ENCODE measurements around the gene ELF5. TPM values are rescaled to one million over a fixed set of nuclear protein-coding genes. Genes with fewer than 3 reads are reported as not detected.

ELF5 gene
- total and polyA plus RNA-seq, 5 donors = not detected

- no peak overlapping the region for H3K4me3 ChIP-seq (ENCODE audit: low read length)
- H3K27ac ChIP-seq (ENCODE audit: low read length) = no peak overlapping the region
- ATAC-seq = no peak
- no peaks in the 10 kb centered on the region for H3K4me1 ChIP-seq (ENCODE audit: control insufficient read depth, insufficient read depth, low read length)
- no peak for DNase-seq
- 60% methylated on average over 1 of the region's 1 CpG for WGBS
- intact Hi-C loops (cut with DNase I) = no loop called here
- no peaks in the 10 kb centered on the region for H3K27me3 ChIP-seq (ENCODE audit: control insufficient read depth, insufficient read depth)
- no peaks in the 10 kb centered on the region for H3K9me3 ChIP-seq (ENCODE audit: control insufficient read depth, low read length)
Measured at GRCh38 chr11:34537636-34538035, 24.0 kb upstream of the ELF5 start.

GRCh38 chr11:34536056-34536455 is 22.5 kb upstream of the ELF5 start:
- DNase-seq = no peak
- no peaks in the 10 kb centered on the region for H3K9me3 ChIP-seq (ENCODE audit: control insufficient read depth, low read length)
- H3K27ac ChIP-seq (ENCODE audit: low read length) = no peak overlapping the region
- H3K27me3 ChIP-seq (ENCODE audit: control insufficient read depth, insufficient read depth) = no peaks in the 10 kb centered on the region
- H3K4me1 ChIP-seq (ENCODE audit: control insufficient read depth, insufficient read depth, low read length) = no peaks in the 10 kb centered on the region
- H3K4me3 ChIP-seq (ENCODE audit: low read length) = no peak overlapping the region
- no peak for ATAC-seq
- intact Hi-C loops (cut with DNase I) = no loop called here

- no peak overlapping the region for H3K4me3 ChIP-seq (ENCODE audit: low read length)
- no peaks in the 10 kb centered on the region for H3K27me3 ChIP-seq (ENCODE audit: control insufficient read depth, insufficient read depth)
- intact Hi-C loops (cut with DNase I) = no loop called here
- DNase-seq (no peak), ATAC-seq (no peak)
- WGBS = 77% methylated on average over 3 of the region's 3 CpGs
- no peaks in the 10 kb centered on the region for H3K9me3 ChIP-seq (ENCODE audit: control insufficient read depth, low read length)
- H3K4me1 ChIP-seq (ENCODE audit: control insufficient read depth, insufficient read depth, low read length) = no peaks in the 10 kb centered on the region
- H3K27ac ChIP-seq (ENCODE audit: low read length) = no peak overlapping the region
Measured at GRCh38 chr11:34534826-34535225, 21.2 kb upstream of the ELF5 start.

GRCh38 chr11:34531663-34532062 is 18.1 kb upstream of the ELF5 start:
- no peaks in the 10 kb centered on the region for H3K9me3 ChIP-seq (ENCODE audit: control insufficient read depth, low read length)
- WGBS = 48% methylated on average over 1 of the region's 1 CpG
- H3K4me3 ChIP-seq (ENCODE audit: low read length) = no peak overlapping the region
- no peaks in the 10 kb centered on the region for H3K27me3 ChIP-seq (ENCODE audit: control insufficient read depth, insufficient read depth)
- intact Hi-C loops (cut with DNase I) = no loop called here
- H3K4me1 ChIP-seq (ENCODE audit: control insufficient read depth, insufficient read depth, low read length) = no peaks in the 10 kb centered on the region
- ATAC-seq (no peak), DNase-seq (no peak)
- H3K27ac ChIP-seq (ENCODE audit: low read length) = no peak overlapping the region

- no peak for ATAC-seq
- intact Hi-C loops (cut with DNase I) = no loop called here
- WGBS = 68% methylated on average over 3 of the region's 3 CpGs
Measured at GRCh38 chr11:34530545-34531234, 17.1 kb upstream of the ELF5 start.

GRCh38 chr11:34529643-34530042 is 16.0 kb upstream of the ELF5 start:
- DNase-seq (no peak), ATAC-seq (no peak)
- intact Hi-C loops (cut with DNase I) = no loop called here
- Histone ChIP-seq H3K4me3 (ENCODE audit: low read length) (no peak overlapping the region), H3K4me1 (ENCODE audit: control insufficient read depth, insufficient read depth, low read length) (no peaks in the 10 kb centered on the region), H3K27ac (ENCODE audit: low read length) (no peak overlapping the region), H3K9me3 (ENCODE audit: control insufficient read depth, low read length) (no peaks in the 10 kb centered on the region), H3K27me3 (ENCODE audit: control insufficient read depth, insufficient read depth) (no peaks in the 10 kb centered on the region)
- 84% methylated on average over 1 of the region's 1 CpG for WGBS

More at GRCh38 chr11:34530545-34531234, 17.1 kb upstream of the ELF5 start:
- H3K27ac ChIP-seq (ENCODE audit: low read length) = no peak overlapping the region
- no peak for DNase-seq
- H3K27me3 ChIP-seq (ENCODE audit: control insufficient read depth, insufficient read depth) = no peaks in the 10 kb centered on the region
- H3K4me1 ChIP-seq (ENCODE audit: control insufficient read depth, insufficient read depth, low read length) = no peaks in the 10 kb centered on the region
- H3K9me3 ChIP-seq (ENCODE audit: control insufficient read depth, low read length) = no peaks in the 10 kb centered on the region
- no peak overlapping the region for H3K4me3 ChIP-seq (ENCODE audit: low read length)

- Histone ChIP-seq H3K4me3 (ENCODE audit: low read length) (no peak overlapping the region), H3K27ac (ENCODE audit: low read length) (no peak overlapping the region), H3K4me1 (ENCODE audit: control insufficient read depth, insufficient read depth, low read length) (no peaks in the 10 kb centered on the region), H3K27me3 (ENCODE audit: control insufficient read depth, insufficient read depth) (no peaks in the 10 kb centered on the region), H3K9me3 (ENCODE audit: control insufficient read depth, low read length) (no peaks in the 10 kb centered on the region)
- ATAC-seq (no peak), DNase-seq (no peak)
- intact Hi-C loops (cut with DNase I) = no loop called here
- 72% methylated on average over 2 of the region's 2 CpGs for WGBS
Measured at GRCh38 chr11:34528072-34528471, 14.5 kb upstream of the ELF5 start.

- H3K27ac ChIP-seq (ENCODE audit: low read length) = no peak overlapping the region
- WGBS = 84% methylated on average over 9 of the region's 9 CpGs
- ATAC-seq (no peak), DNase-seq (no peak)
- no peak overlapping the region for H3K4me3 ChIP-seq (ENCODE audit: low read length)
- no peaks in the 10 kb centered on the region for H3K4me1 ChIP-seq (ENCODE audit: control insufficient read depth, insufficient read depth, low read length)
- H3K9me3 ChIP-seq (ENCODE audit: control insufficient read depth, low read length) = no peaks in the 10 kb centered on the region
- H3K27me3 ChIP-seq (ENCODE audit: control insufficient read depth, insufficient read depth) = no peaks in the 10 kb centered on the region
- intact Hi-C loops (cut with DNase I) = no loop called here
Measured at GRCh38 chr11:34525888-34526657, 12.5 kb upstream of the ELF5 start.

- Histone ChIP-seq H3K4me1 (ENCODE audit: control insufficient read depth, insufficient read depth, low read length) (no peaks in the 10 kb centered on the region), H3K4me3 (ENCODE audit: low read length) (no peak overlapping the region), H3K27me3 (ENCODE audit: control insufficient read depth, insufficient read depth) (no peaks in the 10 kb centered on the region), H3K9me3 (ENCODE audit: control insufficient read depth, low read length) (no peaks in the 10 kb centered on the region), H3K27ac (ENCODE audit: low read length) (no peak overlapping the region)
- WGBS = 60% methylated on average over 4 of the region's 4 CpGs
- intact Hi-C loops (cut with DNase I) = no loop called here
- ATAC-seq = no peak
- DNase-seq = no peak
Measured at GRCh38 chr11:34525098-34525497, 11.5 kb upstream of the ELF5 start.

GRCh38 chr11:34524696-34525095 is 11.1 kb upstream of the ELF5 start:
- DNase-seq (no peak), ATAC-seq (peak in 1 of 2 donors; percentile 11)
- H3K9me3 ChIP-seq (ENCODE audit: control insufficient read depth, low read length) = no peaks in the 10 kb centered on the region
- H3K27ac ChIP-seq (ENCODE audit: low read length) = no peak overlapping the region
- no peaks in the 10 kb centered on the region for H3K27me3 ChIP-seq (ENCODE audit: control insufficient read depth, insufficient read depth)
- H3K4me1 ChIP-seq (ENCODE audit: control insufficient read depth, insufficient read depth, low read length) = no peaks in the 10 kb centered on the region
- 59% methylated on average over 12 of the region's 12 CpGs for WGBS
- no peak overlapping the region for H3K4me3 ChIP-seq (ENCODE audit: low read length)
- intact Hi-C loops (cut with DNase I) = no loop called here

- Histone ChIP-seq H3K4me3 (ENCODE audit: low read length) (no peak overlapping the region), H3K4me1 (ENCODE audit: control insufficient read depth, insufficient read depth, low read length) (no peaks in the 10 kb centered on the region), H3K27me3 (ENCODE audit: control insufficient read depth, insufficient read depth) (no peaks in the 10 kb centered on the region), H3K9me3 (ENCODE audit: control insufficient read depth, low read length) (no peaks in the 10 kb centered on the region), H3K27ac (ENCODE audit: low read length) (no peak overlapping the region)
- intact Hi-C loops (cut with DNase I) = no loop called here
- DNase-seq (no peak), ATAC-seq (no peak)
- WGBS = 44% methylated on average over 3 of the region's 3 CpGs
Measured at GRCh38 chr11:34523053-34523452, 9.5 kb upstream of the ELF5 start.

All from right cardiac atrium (tissue), 5 donors.